HEK293T (cell line): Measurements from ENCODE around the gene NDUFB8.

Experiments used
- CTCF ChIA-PET: fragments of 350-600 bp; formaldehyde crosslinking; extraction: SDS; loops from one replicate; lab custom pipeline; 2021; ENCODE audit warnings: antibody characterized with exemption, inconsistent platforms; lab: Yijun Ruan, JAX
- POLR2A ChIA-PET: fragments of 350-600 bp; formaldehyde crosslinking; extraction: SDS; loops from one replicate; lab custom pipeline; 2020; ENCODE audit warnings: antibody characterized with exemption, inconsistent platforms; lab: Yijun Ruan, JAX
- DNase-seq: peaks from one replicate; pipeline ENCODE4 v3.0.0; 2012; ENCODE audit warnings: mixed read lengths; ENCODE audit errors: extremely low spot score
- ARNT ChIP-seq: fragments of 450-650 bp; IDR thresholded peaks from 2 replicates; pipeline ENCODE4 v1.6.1; 2017; ENCODE audit warnings: mild to moderate bottlenecking
- BHLHE40 ChIP-seq: fragments of 450-650 bp; IDR thresholded peaks from 2 replicates; pipeline ENCODE4 v1.6.1; 2016; ENCODE audit warnings: mild to moderate bottlenecking, moderate library complexity, borderline replicate concordance
- CTBP1 ChIP-seq: fragments of 450-650 bp; IDR thresholded peaks from 2 replicates; pipeline ENCODE4 v1.6.1; 2016; ENCODE audit warnings: borderline replicate concordance
- ELF4 ChIP-seq: fragments of 450-650 bp; IDR thresholded peaks from 2 replicates; pipeline ENCODE4 v1.6.1; 2017; ENCODE audit warnings: antibody characterized with exemption
- FOXA1 ChIP-seq: fragments of 450-650 bp; IDR thresholded peaks from 2 replicates; pipeline ENCODE4 v1.6.1; 2016; ENCODE audit warnings: mild to moderate bottlenecking
- FOXK2 ChIP-seq: fragments of 450-650 bp; IDR thresholded peaks from 2 replicates; pipeline ENCODE4 v1.6.1; 2016; ENCODE audit warnings: mild to moderate bottlenecking
- FOXM1 ChIP-seq: fragments of 450-650 bp; IDR thresholded peaks from 2 replicates; pipeline ENCODE4 v1.6.1; 2017; ENCODE audit warnings: mild to moderate bottlenecking, borderline replicate concordance
- HDGF ChIP-seq: fragments of 450-650 bp; IDR thresholded peaks from 2 replicates; pipeline ENCODE4 v1.6.1; 2017; ENCODE audit warnings: antibody characterized with exemption, borderline replicate concordance
- L3MBTL2 ChIP-seq: fragments of 450-650 bp; conservative IDR thresholded peaks from 2 replicates; pipeline ENCODE4 v1.6.1; 2016; ENCODE audit warnings: mild to moderate bottlenecking
- LEF1 ChIP-seq: fragments of 450-650 bp; IDR thresholded peaks from 2 replicates; pipeline ENCODE4 v1.6.1; 2017; ENCODE audit warnings: mild to moderate bottlenecking, borderline replicate concordance
- NFRKB ChIP-seq: fragments of 450-650 bp; IDR thresholded peaks from 2 replicates; pipeline ENCODE4 v1.6.1; 2016; ENCODE audit warnings: mild to moderate bottlenecking, moderate library complexity
- PKNOX1 ChIP-seq: fragments of 450-650 bp; IDR thresholded peaks from 2 replicates; pipeline ENCODE4 v1.6.1; 2016
- SP1 ChIP-seq: fragments of 450-650 bp; IDR thresholded peaks from 2 replicates; pipeline ENCODE4 v1.6.1; 2017
- SUZ12 ChIP-seq: fragments of 450-650 bp; IDR thresholded peaks from 2 replicates; pipeline ENCODE4 v1.6.1; 2016; ENCODE audit warnings: mild to moderate bottlenecking
- TARDBP ChIP-seq: fragments of 450-650 bp; IDR thresholded peaks from 2 replicates; pipeline ENCODE4 v1.6.1; 2016
- ZNF384 ChIP-seq: fragments of 450-650 bp; IDR thresholded peaks from 2 replicates; pipeline ENCODE4 v1.6.1; 2016

Gene NDUFB8

GRCh38 chr10:100485801-100486495 is 43.7 kb downstream of the NDUFB8 start:
- ChIA-PET CTCF (no interaction called here), POLR2A (no interaction called here)
- TF ChIP-seq SUZ12 (no peak), L3MBTL2 (no peak), FOXK2 (no peak), ZNF384 (no peak), CTBP1 (no peak), PKNOX1 (no peak), FOXA1 (no peak), SP1 (no peak), NFRKB (no peak), HDGF (no peak), LEF1 (no peak), BHLHE40 (no peak), FOXM1 (no peak), ARNT (no peak), ELF4 (no peak), TARDBP (no peak)
- DNase-seq: no peak

- ChIA-PET POLR2A (no interaction called here), CTCF (no interaction called here)
- DNase-seq: no peak
Measured at GRCh38 chr10:100485366-100485765, 44.3 kb downstream of the NDUFB8 start.

GRCh38 chr10:100483876-100484666 is 45.6 kb downstream of the NDUFB8 start:
- no peak for DNase-seq
- ChIA-PET CTCF (interaction anchor here (0.6 to 3.5 kb wide), 7 partner anchors 13 to 154 kb away, joined by 3 to 14 read pairs (median 3); partner anchors contain the start of genes PKD2L1, SEC31B and WNT8B), POLR2A (interaction anchor here (1.6 kb wide), 1 partner anchor 11 kb away, joined by 3 read pairs; no protein-coding TSS in a partner anchor)
- TF ChIP-seq HDGF: no peak
- no peak for TF ChIP-seq FOXK2
- TF ChIP-seq BHLHE40: no peak
- TF ChIP-seq ZNF384: no peak
- no peak for TF ChIP-seq PKNOX1

More at GRCh38 chr10:100485366-100485765, 44.3 kb downstream of the NDUFB8 start:
- no peak for TF ChIP-seq HDGF
- no peak for TF ChIP-seq FOXK2
- TF ChIP-seq L3MBTL2: no peak
- no peak for TF ChIP-seq LEF1
- TF ChIP-seq ELF4: no peak
- TF ChIP-seq CTBP1: no peak
- no peak for TF ChIP-seq ZNF384

- TF ChIP-seq PKNOX1: no peak
- TF ChIP-seq ZNF384: no peak
- no peak for TF ChIP-seq BHLHE40
- TF ChIP-seq CTBP1: no peak
- TF ChIP-seq FOXM1: no peak
- TF ChIP-seq LEF1: no peak
- TF ChIP-seq SP1: no peak
- no peak for TF ChIP-seq FOXK2
- TF ChIP-seq HDGF: no peak
- TF ChIP-seq TARDBP: no peak
- no peak for TF ChIP-seq FOXA1
- TF ChIP-seq ARNT: no peak
- TF ChIP-seq NFRKB: no peak
- no peak for TF ChIP-seq L3MBTL2
- no peak for TF ChIP-seq SUZ12
- TF ChIP-seq ELF4: no peak
- ChIA-PET POLR2A (interaction anchor here (0.8 to 1.0 kb wide), 2 partner anchors 12 to 36 kb away, joined by 3 read pairs; no protein-coding TSS in a partner anchor), CTCF (interaction anchor here (0.6 to 3.5 kb wide), 16 partner anchors 9 to 438 kb away, joined by 3 to 18 read pairs (median 4); partner anchors contain the start of genes HIF1AN, SEC31B and WNT8B)
- no peak for DNase-seq
Measured at GRCh38 chr10:100482834-100483185, 46.9 kb downstream of the NDUFB8 start.

- TF ChIP-seq FOXK2 (no peak), L3MBTL2 (peak; percentile 71), CTBP1 (no peak), HDGF (no peak), ZNF384 (no peak), FOXM1 (no peak), FOXA1 (no peak), LEF1 (no peak), SP1 (no peak)
- peak; percentile 89 for DNase-seq
- ChIA-PET POLR2A (interaction anchor here (0.8 to 1.0 kb wide), 2 partner anchors 12 to 36 kb away, joined by 3 read pairs; no protein-coding TSS in a partner anchor), CTCF (interaction anchor here (0.6 to 3.5 kb wide), 19 partner anchors 9 to 780 kb away, joined by 3 to 18 read pairs (median 4); partner anchors contain the start of genes HIF1AN, SEC31B and WNT8B)
Measured at GRCh38 chr10:100482181-100482833, 47.4 kb downstream of the NDUFB8 start.
